Endothelial cell of hepatic sinusoid (primary cell): Measurements from ENCODE around the gene BTBD10.
"Not testable (repeated sequence)": the region's sequence is repeated elsewhere in the genome, so short reads cannot be mapped to it uniquely, and the experiment has no call there.

Experiments used
- in situ Hi-C: cut with HindIII; loops from 2 replicates; pipeline ENCODE4 v1.10.0; 2017; ENCODE audit warnings: low sequenced_read_pairs

BTBD10 gene

DNA sequence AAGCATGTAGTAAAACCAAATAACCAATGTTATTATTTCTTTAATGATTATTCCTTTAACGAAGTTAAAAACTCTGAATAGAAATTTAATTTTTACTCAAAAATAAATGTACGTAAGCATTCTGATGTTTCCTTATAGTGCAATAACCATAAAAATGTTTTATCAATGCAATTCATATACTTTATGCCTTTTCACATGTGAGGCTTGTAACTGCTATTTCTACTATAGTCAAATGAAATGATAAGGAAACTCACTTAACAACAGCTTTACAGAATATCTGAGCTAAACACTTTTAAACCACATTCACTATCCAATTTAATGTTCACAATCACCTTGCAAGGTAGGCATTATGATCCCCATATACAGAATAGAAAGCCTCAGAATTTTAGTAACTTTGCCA, 17.4 kb downstream of the BTBD10 start:
- in situ Hi-C loops, result no loop called here

DNA sequence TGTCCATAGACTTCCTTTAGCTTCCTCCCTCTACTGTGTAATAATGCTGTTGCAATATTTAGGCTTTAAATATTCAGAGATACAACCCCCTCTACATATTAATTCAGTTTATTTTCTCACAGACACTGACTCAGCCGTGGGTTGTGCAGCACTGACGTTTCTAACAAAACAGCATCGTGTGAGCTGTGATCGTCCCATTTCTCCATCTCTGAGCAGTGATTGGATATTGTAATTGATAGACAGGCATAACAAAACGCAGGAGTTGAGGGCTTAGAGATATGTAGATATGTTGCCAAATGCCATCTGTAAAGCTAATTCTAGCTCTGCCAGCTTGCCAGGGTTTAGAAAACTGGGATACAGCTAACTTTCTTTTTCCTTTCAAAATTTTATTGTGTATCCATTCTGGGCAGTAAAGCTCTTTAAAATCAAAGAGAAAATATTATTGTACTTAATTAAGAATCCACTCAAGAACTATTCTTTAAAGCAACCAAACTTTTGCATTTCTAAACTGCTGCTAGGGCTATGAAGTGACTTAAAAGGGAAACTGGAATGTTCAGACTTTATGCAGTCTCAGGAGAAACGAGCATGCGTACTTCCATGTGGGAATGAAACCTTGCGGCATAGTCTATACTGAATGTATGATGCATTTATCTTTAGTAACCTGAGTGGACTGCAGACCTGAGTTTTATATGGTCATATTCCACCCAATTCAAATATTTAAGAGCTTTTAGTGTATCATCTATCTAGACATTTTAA, 22.7 kb downstream of the BTBD10 start:
- in situ Hi-C loops, result no loop called here

DNA sequence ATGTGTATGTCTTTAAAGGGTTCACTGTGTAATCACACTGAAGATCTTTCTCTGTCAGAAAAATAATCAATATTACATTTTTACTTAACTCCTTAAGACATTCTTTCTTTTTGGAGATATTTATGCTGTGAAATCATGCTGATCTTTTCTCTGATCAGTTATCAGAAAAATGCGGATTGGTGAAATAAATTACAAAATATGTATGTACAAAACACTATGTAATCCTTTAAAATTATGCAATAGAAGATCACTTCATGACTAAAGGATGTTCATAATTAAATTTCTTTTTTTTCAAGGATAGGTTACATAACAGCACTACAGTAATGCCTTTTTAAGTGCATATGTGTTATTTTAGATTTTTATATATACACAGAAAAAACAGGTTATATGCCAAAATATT, 24.7 kb downstream of the BTBD10 start:
- in situ Hi-C loops, result no loop called here

DNA sequence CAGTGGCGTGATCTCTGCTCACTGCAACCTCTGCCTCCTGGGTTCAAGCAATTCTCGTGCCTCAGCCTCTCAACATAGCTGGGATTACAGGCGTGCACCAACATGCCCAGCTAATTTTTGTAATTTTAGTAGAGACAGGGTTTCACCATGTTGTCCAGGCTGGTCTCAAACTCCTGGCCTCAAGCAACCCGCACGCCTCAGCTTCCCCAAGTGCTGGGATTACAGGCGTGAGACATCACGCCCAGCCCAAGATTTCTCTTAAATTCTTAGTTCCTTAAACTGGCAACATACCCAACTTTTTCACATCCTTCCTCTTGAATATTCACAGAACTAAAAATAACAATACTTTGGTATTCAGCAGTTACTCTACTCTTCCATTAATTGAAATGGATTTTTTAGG, 26.2 kb downstream of the BTBD10 start:
- in situ Hi-C loops, result not testable (repeated sequence)

DNA sequence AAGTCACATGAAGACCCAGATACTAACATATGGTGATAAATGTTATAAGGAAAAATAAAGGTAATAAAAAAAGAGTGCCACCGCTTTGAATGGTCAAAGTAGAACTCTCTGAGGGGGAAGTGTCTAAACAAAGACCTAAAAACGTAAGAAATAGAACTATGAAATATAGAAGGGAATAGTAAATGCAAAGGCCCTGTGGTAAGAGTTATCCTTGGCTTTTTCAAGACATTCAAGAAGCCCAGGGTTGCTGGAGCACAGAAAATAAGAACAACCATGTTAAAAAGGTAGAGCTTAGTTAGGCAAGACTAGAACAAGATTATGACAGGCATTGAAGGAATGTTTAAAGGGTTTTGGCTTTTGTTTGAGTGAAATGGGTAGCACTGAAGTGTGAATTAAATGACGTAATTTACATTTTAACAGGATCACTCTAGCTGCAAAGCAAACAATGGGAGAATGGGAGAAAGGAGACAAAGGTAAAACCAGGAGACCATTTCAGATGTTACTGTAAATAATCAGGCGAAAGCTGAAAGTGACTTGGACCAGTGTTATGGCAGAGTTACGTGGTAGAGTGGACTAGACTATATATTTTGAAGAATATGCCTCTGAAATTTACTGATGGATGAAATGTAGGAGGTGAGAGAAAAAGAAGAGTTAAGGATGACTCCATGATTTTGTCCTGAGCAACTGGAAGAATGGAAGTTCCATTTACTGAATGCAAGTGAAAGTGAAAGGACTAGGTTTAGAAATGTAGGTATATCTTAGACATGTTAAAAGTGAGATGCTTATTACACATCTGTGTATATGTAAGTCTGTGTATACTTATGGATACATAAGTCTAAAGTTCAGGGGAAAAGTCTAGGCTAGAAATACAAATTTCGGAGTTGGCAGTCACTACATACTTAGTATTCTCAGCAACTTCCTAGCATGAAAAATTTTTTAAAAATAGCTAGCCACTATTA, 28.5 kb downstream of the BTBD10 start:
- in situ Hi-C loops, result no loop called here

DNA sequence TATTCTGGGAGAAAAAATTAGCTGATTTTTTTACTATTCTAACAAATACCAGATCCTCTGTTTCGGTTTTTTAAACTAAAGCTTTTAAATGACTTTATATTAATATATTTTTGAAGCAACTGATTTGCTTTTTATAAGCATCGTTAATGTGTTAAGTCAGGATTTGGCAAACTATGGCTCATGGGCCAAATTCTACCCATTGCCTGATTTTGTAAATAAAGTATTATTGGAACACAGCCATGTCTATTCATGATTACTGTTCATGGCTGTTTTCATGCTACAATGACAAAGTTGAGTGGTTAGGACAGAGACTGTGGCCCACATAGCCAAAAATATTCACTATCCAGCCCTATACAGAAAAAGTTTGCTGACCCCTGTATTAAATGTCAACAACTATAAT, 29.6 kb downstream of the BTBD10 start:
- in situ Hi-C loops, result no loop called here

DNA sequence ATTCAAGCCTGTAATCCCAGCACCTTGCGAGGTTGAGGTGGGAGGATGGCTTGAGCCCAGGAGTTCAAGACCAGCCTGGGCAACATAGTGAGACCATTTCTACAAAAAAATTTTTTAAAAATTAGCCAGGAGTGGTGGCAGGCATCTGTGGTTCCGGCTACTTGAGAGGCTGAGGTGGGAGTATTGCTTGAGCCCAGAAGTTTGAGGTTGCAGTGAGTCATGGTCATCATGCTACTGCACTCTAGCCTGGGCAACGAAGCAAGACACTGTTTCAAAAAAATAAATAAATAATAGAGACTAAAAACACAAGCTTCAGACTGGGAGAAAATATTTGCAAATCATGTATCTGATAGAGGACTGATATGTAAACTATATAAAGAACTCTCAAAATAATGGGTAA, 33.2 kb downstream of the BTBD10 start:
- in situ Hi-C loops, result no loop called here

DNA sequence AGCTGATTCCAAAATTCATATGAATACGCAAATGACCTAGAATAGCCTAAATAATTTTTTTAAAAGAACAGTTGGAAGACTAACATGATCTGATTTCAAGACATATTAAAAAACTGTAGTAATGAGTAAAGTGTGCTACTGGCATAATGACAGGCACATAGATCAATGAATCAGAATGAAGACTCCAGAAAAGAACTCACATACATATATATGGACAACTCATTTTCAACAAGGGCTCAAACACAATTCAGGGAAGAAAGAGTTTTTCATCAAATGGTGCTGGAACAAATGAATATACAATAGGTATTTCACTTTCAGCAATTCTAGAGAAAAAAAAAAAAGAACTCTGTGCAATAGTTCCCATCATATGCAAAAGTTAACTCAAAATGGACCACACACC, 33.7 kb downstream of the BTBD10 start:
- in situ Hi-C loops, result no loop called here

DNA sequence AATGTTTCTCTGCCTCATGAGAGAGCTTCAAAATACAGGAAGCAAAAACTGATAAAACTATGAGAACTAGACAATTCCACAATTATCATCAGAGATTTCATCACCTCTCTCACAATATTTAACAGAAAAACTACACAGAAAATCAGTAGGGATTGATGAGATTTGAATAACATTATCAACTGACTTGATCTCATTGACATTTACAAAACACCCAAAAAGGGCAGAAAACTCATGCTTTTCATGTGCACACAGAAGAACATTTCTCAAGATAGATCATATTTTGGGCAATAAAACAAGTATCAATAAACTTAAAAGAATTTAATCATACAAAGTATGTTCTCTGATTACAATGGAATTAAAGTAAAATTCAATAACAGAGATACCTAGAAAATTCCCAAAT, 35.6 kb downstream of the BTBD10 start:
- in situ Hi-C loops, result no loop called here

DNA sequence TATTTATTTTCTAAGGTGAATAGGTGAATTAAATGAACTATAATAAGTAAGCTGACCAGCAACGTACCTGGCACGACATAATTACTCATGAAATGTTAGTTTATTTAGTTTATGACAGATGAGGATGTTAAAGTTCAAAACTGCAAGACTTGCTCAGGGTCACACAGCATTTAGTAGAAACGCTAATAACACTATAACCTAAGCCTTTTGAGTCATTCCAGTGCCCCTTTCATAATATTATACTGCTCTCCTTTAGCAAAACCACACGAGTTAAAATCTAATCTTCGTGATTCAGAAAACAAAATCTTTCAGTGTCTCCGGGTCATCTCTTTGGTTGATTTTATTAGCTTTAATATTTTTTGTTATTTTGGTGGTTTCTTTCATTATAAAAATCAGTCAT, 39.6 kb downstream of the BTBD10 start:
- in situ Hi-C loops, result no loop called here

DNA sequence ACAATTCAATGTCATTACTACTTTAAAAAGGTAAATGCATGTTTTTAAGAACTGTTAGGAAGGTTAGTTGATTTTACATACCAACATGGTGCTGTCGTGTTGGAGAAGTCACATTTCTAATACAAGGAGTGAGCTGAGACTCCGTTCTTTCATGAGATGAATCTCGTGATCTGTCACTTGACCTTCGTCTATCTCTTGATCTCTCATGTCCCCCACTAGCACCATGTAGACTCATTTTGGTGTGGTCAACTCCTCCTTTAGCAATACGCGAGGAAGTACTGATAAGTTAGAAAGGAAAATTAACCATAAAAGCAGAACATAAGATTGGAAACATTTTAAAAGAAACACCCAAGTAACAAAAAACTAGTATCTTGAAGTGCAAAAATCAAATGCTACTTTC, 41.5 kb downstream of the BTBD10 start:
- in situ Hi-C loops, result no loop called here

DNA sequence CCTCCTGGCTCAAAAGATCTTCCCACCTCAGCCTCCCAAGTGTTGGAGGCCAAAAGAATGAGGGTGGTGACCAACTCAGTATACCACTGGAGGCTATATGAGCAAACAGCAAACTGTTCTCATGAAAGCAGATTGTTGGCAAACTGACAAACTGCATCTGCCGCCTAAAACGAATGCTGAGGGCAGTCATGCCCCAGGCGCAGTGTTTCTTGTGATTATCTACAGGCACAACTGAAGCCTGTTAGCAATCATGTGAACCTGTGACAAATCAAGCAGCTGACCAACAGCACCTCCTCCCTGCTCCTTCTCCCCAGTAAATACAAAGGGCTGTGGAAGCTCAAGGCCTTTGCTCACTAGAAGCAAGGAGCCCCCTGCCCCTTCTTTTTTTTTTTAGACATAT, 47.8 kb downstream of the BTBD10 start:
- in situ Hi-C loops, result no loop called here

DNA sequence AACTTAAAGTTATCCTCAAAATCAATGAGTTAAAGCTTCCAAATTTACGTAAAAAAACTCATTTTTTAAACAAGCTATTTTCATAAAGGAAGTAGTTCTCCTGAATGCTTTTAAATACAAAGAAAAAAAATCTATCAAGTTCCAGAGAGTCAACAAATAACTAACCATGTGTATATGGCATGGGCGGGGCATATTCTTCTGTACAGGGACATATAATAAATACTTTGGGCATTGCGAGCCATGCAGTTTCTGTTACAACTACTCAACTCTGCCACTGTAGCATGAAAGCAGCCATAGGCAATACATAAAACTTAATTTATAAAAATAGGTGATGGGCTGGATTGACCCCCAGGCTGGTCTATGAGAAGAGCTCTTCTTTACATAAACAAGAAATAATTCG, 57.8 kb downstream of the BTBD10 start:
- in situ Hi-C loops, result no loop called here

DNA sequence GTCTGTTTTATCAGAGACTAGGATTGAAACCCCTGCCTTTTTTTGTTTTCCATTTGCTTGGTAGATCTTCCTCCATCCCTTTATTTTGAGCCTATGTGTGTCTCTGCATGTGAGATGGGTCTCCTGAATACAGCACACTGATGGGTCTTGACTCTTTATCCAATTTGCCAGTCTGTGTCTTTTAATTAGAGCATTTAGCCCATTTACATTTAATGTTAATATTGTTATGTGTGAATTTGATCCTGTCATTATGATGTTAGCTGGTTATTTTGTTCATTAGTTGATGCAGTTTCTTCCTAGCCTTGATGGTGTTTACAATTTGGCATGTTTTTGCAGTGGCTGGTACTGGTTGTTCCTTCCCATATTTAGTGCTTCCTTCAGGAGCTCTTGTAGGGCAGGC, 64.7 kb downstream of the BTBD10 start:
- in situ Hi-C loops, result not testable (repeated sequence)

DNA sequence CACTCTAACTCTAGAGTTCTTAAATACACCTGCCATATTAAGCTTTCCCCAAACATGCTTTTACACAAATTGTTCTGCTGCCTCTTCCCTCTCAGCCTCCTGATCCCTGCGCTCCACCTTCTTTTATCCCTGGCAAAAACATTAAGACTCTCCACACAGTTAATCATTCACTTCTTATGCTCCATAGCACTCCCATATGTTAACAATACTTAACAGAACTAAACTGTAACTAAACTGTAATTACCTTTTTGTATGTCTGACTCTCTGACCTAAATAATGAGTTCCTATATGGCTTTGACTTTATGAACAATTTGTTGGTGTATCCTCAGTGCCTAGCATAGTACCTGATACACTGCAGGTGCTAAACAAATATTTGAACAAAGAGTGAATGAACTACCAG, 71.8 kb downstream of the BTBD10 start:
- in situ Hi-C loops, result loop anchor here (5.0 kb wide), 1 partner anchor 71 kb away; the partner anchor contains the start of gene BTBD10

DNA sequence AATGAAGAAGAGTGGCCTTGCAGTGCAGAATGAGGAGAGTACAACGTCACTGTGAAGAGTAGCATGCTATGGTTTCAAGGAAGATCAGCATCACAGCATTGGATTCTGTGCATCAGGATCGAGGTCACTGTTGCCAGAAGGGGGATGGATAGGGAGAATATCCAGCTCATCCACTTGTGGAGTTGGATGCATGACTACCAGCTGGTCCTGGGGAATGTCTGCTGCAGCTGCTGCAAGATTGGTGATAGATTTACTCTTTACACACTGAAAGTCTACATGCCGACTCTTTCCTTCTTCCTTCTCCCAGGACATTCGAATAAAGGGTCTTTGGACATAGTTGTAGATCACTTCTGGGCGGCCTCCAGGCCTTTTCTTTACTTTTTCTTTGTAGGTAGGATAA, 74.3 kb downstream of the BTBD10 start:
- in situ Hi-C loops, result no loop called here

DNA sequence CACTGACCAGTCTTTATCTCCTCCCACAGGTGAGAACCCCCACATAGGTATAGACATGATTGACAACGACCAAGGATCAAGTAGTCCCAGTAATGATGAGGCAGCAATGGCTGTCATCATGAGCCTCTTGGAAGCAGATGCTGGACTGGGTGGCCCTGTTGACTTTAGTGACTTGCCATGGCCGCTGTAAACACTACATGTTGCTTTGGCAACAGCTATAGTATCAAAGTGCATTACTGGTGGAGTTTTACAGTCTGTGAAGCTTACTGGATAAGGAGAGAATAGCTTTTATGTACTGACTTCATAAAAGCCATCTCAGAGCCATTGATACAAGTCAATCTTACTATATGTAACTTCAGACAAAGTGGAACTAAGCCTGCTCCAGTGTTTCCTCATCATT, 76.5 kb downstream of the BTBD10 start:
- in situ Hi-C loops, result no loop called here

DNA sequence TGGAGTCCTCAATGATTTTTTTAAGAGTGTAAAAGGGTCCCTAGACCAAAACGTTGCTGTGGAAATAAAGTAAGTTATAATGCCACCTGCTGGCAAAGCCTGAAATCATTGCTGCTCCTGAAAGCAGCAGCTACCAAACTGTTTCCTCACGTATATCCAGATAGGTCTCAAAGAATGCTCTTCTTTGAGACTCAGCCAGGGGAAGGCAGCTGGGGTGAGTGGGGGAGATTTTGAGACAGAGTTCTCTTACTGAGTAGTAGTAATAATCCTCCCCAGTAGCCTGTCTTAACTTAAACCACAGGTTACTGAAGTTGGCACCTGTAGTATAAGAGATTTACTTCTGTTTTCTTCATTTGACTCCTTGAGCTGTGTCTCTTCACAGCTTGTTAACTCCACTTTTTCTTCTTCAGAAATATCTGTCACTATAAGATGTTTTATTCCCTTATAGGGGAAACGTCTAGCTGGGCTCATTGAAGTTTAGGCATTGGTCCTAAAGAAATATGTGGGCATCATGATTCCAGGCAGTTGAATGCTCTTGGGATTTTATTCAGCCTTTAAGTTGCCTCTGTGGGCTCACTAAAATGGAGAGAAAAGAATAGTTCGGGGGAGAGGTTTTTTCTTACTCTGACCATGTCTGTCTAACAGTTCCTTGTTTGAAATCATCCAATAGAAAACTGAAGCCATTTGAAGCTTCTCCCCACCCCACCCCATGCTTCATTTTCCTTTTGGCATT, 77.9 kb downstream of the BTBD10 start:
- in situ Hi-C loops, result no loop called here

DNA sequence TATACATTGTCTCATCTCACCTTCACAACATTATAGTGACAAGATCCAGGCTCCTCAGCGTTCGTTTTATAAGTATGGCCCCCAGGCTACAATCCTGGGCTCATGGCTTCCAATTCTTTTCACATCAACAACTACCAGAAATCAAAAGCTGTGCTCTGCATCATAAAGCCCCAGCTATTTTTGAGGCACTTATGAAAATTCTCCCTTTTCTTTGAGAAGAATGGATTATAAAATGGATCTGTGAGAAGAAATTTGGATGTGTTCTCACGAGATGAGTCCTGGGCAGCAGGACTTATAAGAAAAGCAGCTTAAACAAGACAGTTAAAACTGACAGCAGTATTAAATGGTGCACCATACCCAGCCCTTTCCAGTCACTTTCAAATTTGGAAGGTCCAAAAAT, 80.3 kb downstream of the BTBD10 start:
- in situ Hi-C loops, result no loop called here

DNA sequence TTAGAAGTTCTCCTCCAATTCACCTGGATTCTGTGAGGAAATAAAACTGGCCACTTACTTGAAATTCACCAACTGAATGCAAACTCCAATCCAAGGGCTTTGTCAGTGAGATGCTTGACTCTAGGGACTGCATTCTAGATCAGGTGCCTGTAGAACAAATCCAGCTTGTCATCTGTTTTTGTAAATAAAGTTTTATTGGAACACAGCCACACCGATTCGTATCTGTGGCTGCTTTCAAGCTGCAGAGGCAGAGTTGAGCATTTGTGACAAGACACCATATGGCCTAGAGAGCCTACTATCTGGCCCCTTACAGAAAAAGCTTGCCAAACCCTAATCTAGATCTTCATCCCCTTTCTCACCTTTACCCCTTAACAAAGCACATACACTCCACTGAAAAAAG, 82.3 kb downstream of the BTBD10 start:
- in situ Hi-C loops, result no loop called here

DNA sequence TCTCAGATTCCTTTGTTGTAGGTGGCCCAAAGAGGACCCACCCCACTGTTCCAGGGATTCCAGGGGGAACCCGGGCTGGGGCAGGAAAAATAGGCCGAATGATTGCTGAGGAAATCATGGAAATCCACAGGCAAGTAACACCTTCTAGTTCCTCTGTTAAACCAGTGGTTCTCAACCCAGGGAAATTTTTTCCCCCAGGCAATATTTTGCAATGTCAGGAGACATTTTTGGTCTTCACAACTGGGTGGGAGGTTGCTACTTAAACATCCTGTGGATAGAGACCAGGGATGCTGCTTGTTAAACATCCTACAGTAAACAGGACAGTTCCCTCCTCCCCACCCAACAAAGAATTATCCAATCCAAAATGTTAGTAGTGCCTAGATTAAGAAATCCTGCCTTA, 84.7 kb downstream of the BTBD10 start:
- in situ Hi-C loops, result no loop called here
